HepG2 (cell line): ENCODE results near the gene PHF2. TPM values are rescaled to one million over a fixed set of nuclear protein-coding genes. Genes with fewer than 3 reads are reported as not detected.

Source experiments
- ATAC-seq: fragments of 200-7000 bp; cut with Tn5 transposase; 3 replicates; pipeline ENCODE4 v1.9.1; 2020; ENCODE audit warnings: mild to moderate bottlenecking, moderate library complexity
- Bru-seq: library from RNA; stranded (reverse); fragments of 400-500 nt; gene quantifications from one replicate; lab custom pipeline; 2021; lab: Mats Ljungman, UMichigan
- BruChase-seq, 2 experiments: library from RNA; stranded (reverse); fragments of 400-500 nt; gene quantifications; one replicate each; lab custom pipeline; 2021; lab: Mats Ljungman, UMichigan
- BruUV-seq: library from RNA; stranded (reverse); fragments of 400-500 nt; replicated peaks from 2 replicates; lab custom pipeline; 2021; lab: Mats Ljungman, UMichigan
- CTCF ChIA-PET: fragments of 300-600 bp; formaldehyde crosslinking; extraction: SDS; loops from one replicate; lab custom pipeline; 2021; ENCODE audit warnings: low total read pairs, inconsistent platforms, low intra/inter-chr PET ratio; lab: Yijun Ruan, JAX
- POLR2A ChIA-PET: fragments of 350-600 bp; sonication (Branson Sonifier 250); formaldehyde crosslinking; loops from one replicate; lab custom pipeline; 2020; ENCODE audit warnings: antibody characterized with exemption, inconsistent platforms; lab: Yijun Ruan, JAX
- DNase-seq: peaks from one replicate; pipeline ENCODE4 v3.0.0-alpha.2; 2015; ENCODE audit warnings: low spot score
- FAIRE-seq: peaks from 3 replicates; lab custom pipeline; 2011; peaks lifted over from hg19 to GRCh38; lab: Jason Lieb, UNC
- H2AFZ ChIP-seq: one replicate; pipeline ENCODE4 v1.6.1; 2011; ENCODE audit warnings: low read length, inconsistent platforms
- H3K27ac ChIP-seq: fragments of 300-600 bp; 3 replicates; pipeline ENCODE4 v1.8.0; 2011; ENCODE audit warnings: mixed run types, mild to moderate bottlenecking, mixed read lengths, low read length, inconsistent platforms; ENCODE audit not compliant: insufficient read depth; ENCODE audit errors: extremely low read length
- H3K27me3 ChIP-seq, 2 experiments: fragments of 200-600 bp in 1 of 2; 2 replicates in 1 of 2; 3 replicates in 1 of 2; pipeline versions ENCODE4 v1.6.0 to v1.8.0; 2011; ENCODE audit warnings: low read length in 2 of 2, mild to moderate bottlenecking in 2 of 2, moderate library complexity in 2 of 2, inconsistent platforms in 1 of 2; ENCODE audit not compliant: insufficient read depth in 2 of 2, control insufficient read depth in 1 of 2
- H3K36me3 ChIP-seq, 2 experiments: fragments of 200-600 bp in 1 of 2; replicated peaks in 1 of 2; 2 replicates in 1 of 2; 3 replicates in 1 of 2; pipeline versions ENCODE4 v1.5.1 to v1.8.0; 2011; ENCODE audit warnings: low read length in 2 of 2, inconsistent platforms in 1 of 2; ENCODE audit not compliant: insufficient read depth in 2 of 2, control insufficient read depth in 1 of 2
- H3K4me1 ChIP-seq: 2 replicates; pipeline ENCODE4 v1.5.1; 2012; ENCODE audit warnings: low read length, inconsistent platforms; ENCODE audit not compliant: insufficient read depth
- H3K4me2 ChIP-seq: 2 replicates; pipeline ENCODE4 v1.6.0; 2011; ENCODE audit warnings: low read depth, low read length, inconsistent platforms
- H3K4me3 ChIP-seq, 3 experiments: fragments of 200-600 bp in 1 of 3; sonication (generic), shearing (Covaris generic) in 1 of 3; replicated peaks in 1 of 3; 2 replicates each; pipeline ENCODE4 v1.5.1; 2011 to 2016; ENCODE audit warnings: low read length in 3 of 3, inconsistent platforms in 2 of 3, low read depth in 2 of 3, mild to moderate bottlenecking in 2 of 3, control low read depth in 1 of 3, mixed read lengths in 1 of 3; ENCODE audit not compliant: insufficient read depth in 1 of 3
- H3K79me2 ChIP-seq: one replicate; pipeline ENCODE4 v1.6.1; 2011; ENCODE audit warnings: low read length, inconsistent platforms; ENCODE audit not compliant: insufficient read depth
- H3K9ac ChIP-seq: 2 replicates; pipeline ENCODE4 v1.6.0; 2011; ENCODE audit warnings: mild to moderate bottlenecking, low read depth, low read length, inconsistent platforms; ENCODE audit not compliant: insufficient read depth
- H3K9me3 ChIP-seq: 2 replicates; pipeline ENCODE4 v1.5.1; 2012; ENCODE audit warnings: mild to moderate bottlenecking, low read length
- H4K20me1 ChIP-seq: 2 replicates; pipeline ENCODE4 v1.6.0; 2011; ENCODE audit warnings: inconsistent platforms, mild to moderate bottlenecking, low read length, moderate library complexity; ENCODE audit not compliant: insufficient read depth
- ESRRA ChIP-seq: sonication (generic); formaldehyde crosslinking; IDR thresholded peaks from 2 replicates; pipeline ENCODE4 v1.5.1; 2020; ENCODE audit warnings: mild to moderate bottlenecking, low read depth, missing genetic modification reagents
- KLF16 ChIP-seq, 2 experiments: sonication (generic) in 1 of 2; formaldehyde crosslinking in 1 of 2; IDR thresholded peaks; 2 replicates each; pipeline versions ENCODE4 v1.6.1 to v1.8.0; 2016 to 2023; ENCODE audit warnings: missing genetic modification reagents in 2 of 2, missing compliant biosample characterization in 1 of 2
- NCOA5 ChIP-seq: sonication (generic); formaldehyde crosslinking; IDR thresholded peaks from 2 replicates; pipeline ENCODE4 v1.4.0; 2020; ENCODE audit warnings: missing genetic modification reagents
- NR3C1 ChIP-seq: sonication (generic); formaldehyde crosslinking; IDR thresholded peaks from 2 replicates; pipeline ENCODE4 v1.4.0; 2020; ENCODE audit warnings: missing genetic modification reagents
- PHF8 ChIP-seq: sonication (generic); formaldehyde crosslinking; IDR thresholded peaks from 2 replicates; pipeline ENCODE4 v1.5.0; 2020; ENCODE audit warnings: missing genetic modification reagents
- POLR2G ChIP-seq: fragments of 200-400 bp; formaldehyde crosslinking; IDR thresholded peaks from 2 replicates; pipeline ENCODE4 v1.6.1; 2018; ENCODE audit warnings: mild to moderate bottlenecking, low read depth, low read length, moderate library complexity
- RBFOX2 ChIP-seq: fragments of 200-400 bp; formaldehyde crosslinking; IDR thresholded peaks from 2 replicates; pipeline ENCODE4 v1.6.1; 2017; ENCODE audit warnings: low read depth, mild to moderate bottlenecking, low read length
- TAF1 ChIP-seq: sonication (generic); formaldehyde crosslinking; IDR thresholded peaks from 2 replicates; pipeline ENCODE4 v1.4.0; 2020; ENCODE audit warnings: missing genetic modification reagents
- YY1 ChIP-seq: IDR thresholded peaks from 2 replicates; pipeline ENCODE4 v1.6.1; 2011; ENCODE audit warnings: low read length, low read depth, moderate library complexity, mild to moderate bottlenecking; ENCODE audit not compliant: insufficient read depth, insufficient replicate concordance
- ZFX ChIP-seq: sonication (generic); formaldehyde crosslinking; IDR thresholded peaks from 2 replicates; pipeline ENCODE4 v1.4.0; 2020; ENCODE audit warnings: mild to moderate bottlenecking, low read depth, missing genetic modification reagents, moderate library complexity
- ZFY ChIP-seq: sonication (generic); formaldehyde crosslinking; IDR thresholded peaks from 2 replicates; pipeline ENCODE4 v1.4.0; 2020; ENCODE audit warnings: missing genetic modification reagents
- ZNF367 ChIP-seq: sonication (generic); formaldehyde crosslinking; IDR thresholded peaks from 2 replicates; pipeline ENCODE4 v1.4.0; 2020; ENCODE audit warnings: missing genetic modification reagents, borderline replicate concordance
- ZSCAN31 ChIP-seq: sonication (generic); formaldehyde crosslinking; IDR thresholded peaks from 2 replicates; pipeline ENCODE4 v1.5.0; 2020; ENCODE audit warnings: low read depth, mild to moderate bottlenecking, missing genetic modification reagents
- WGBS: methylation state at CpG from one replicate; pipeline ENCODE4 v1.1.6; 2017; ENCODE audit warnings: low lambda C conversion rate; 5-methylcytosine and 5-hydroxymethylcytosine counted together
- in situ Hi-C: cut with HindIII; loops from 2 replicates; pipeline ENCODE4 v1.10.0; 2017; ENCODE audit warnings: low pct_unique_long_range_greater_than_20kb; ENCODE audit not compliant: extremely low pct_ligation_motif_present
- intact Hi-C: fragments of 100-400 bp; cut with micrococcal nuclease; formaldehyde crosslinking; loops from one replicate; pipeline ENCODE4 v1.10.0; 2022; ENCODE audit not compliant: unreplicated experiment
- long read RNA-seq, 2 experiments: library from RNA in 1 of 2; library from polyadenylated mRNA in 1 of 2; stranded (forward) in 1 of 2; unstranded in 1 of 2; transcript quantifications; one replicate each; pipeline ENCODE4 v2.0.0, GENCODE V29; 2019 to 2022
- polyA minus RNA-seq, 3 experiments: library from RNA; depleted of rRNA, polyadenylated mRNA; stranded (reverse); fragments of >200 nt; gene quantifications; 2 replicates each; pipeline ENCODE4 v1.2.3, GENCODE V29; 2011; ENCODE audit warnings: low replicate concordance in 1 of 3
- polyA plus RNA-seq, 8 experiments: library from polyadenylated mRNA; depleted of rRNA in 3 of 8; stranded (reverse) in 7 of 8; unstranded in 1 of 8; fragments of >200 nt; fragmentation: Illumina TruSeq in 4 of 8; extraction: Trizol in 4 of 8; gene quantifications; 2 replicates each; pipeline versions ENCODE4 v1.2.1 to v1.2.3, GENCODE V29; 2011 to 2016; ENCODE audit warnings: low read depth in 4 of 8, missing spikeins in 1 of 8, mixed read lengths in 1 of 8; ENCODE audit not compliant: insufficient read depth in 1 of 8
- total RNA-seq, 5 experiments: library from RNA; depleted of rRNA; stranded (reverse); fragments of >200 nt; fragmentation: Illumina TruSeq; extraction: Trizol; gene quantifications; 2 replicates each; pipeline ENCODE4 v1.2.3, GENCODE V29; 2016; ENCODE audit warnings: low read depth in 1 of 5
- TF ChIP-seq, protein P1 (sequence below), 2 experiments: IDR thresholded peaks; 2 replicates each; pipeline ENCODE4 v1.6.1; 2011 to 2012; ENCODE audit warnings: low read length in 2 of 2, borderline replicate concordance in 1 of 2, low read depth in 1 of 2, mild to moderate bottlenecking in 1 of 2, moderate library complexity in 1 of 2

The PHF2 gene
- total RNA-seq (2016; rRNA removed; fragmentation: Illumina TruSeq; extraction: Trizol) (9.1 and 9.3 TPM in 2 replicates), polyA plus RNA-seq (2011; rRNA removed) (6.6 and 7.0 TPM in 2 replicates), polyA minus RNA-seq (2011; rRNA and poly(A)+ RNA removed; ENCODE audit: low replicate concordance) (4.6 and 6.3 TPM in 2 replicates), Bru-seq, nascent RNA (percentile 55 among the genes with signal in this experiment), BruChase-seq, experiment 1, labeled RNA remaining after a 6-hour chase (percentile 67 among the genes with signal in this experiment), BruChase-seq, experiment 2, labeled RNA remaining after a 2-hour chase (percentile 63 among the genes with signal in this experiment)
- total RNA-seq (2016; cell fraction: cytosol; rRNA removed; fragmentation: Illumina TruSeq; extraction: Trizol; ENCODE audit: low read depth) = 0.81 and 1.1 TPM in 2 replicates
- 7.2 and 9.5 TPM in 2 replicates for total RNA-seq (2016; cell fraction: insoluble cytoplasmic fraction; rRNA removed; fragmentation: Illumina TruSeq; extraction: Trizol)
- total RNA-seq (2016; cell fraction: membrane; rRNA removed; fragmentation: Illumina TruSeq; extraction: Trizol) = 4.9 and 5.3 TPM in 2 replicates
- total RNA-seq (2016; cell fraction: nucleus; rRNA removed; fragmentation: Illumina TruSeq; extraction: Trizol) = 8.3 and 9.2 TPM in 2 replicates
- 4.2 and 4.7 TPM in 2 replicates for polyA plus RNA-seq (2011; cell fraction: cytosol; rRNA removed)
- polyA plus RNA-seq (2011; cell fraction: nucleus; rRNA removed) = 10.7 and 12.3 TPM in 2 replicates
- polyA plus RNA-seq (2012) = 6.9 and 7.1 TPM in 2 replicates
- polyA plus RNA-seq (2016; cell fraction: cytosol; fragmentation: Illumina TruSeq; extraction: Trizol; ENCODE audit: low read depth) = 0.63 TPM in 2 replicates
- polyA plus RNA-seq (2016; cell fraction: insoluble cytoplasmic fraction; fragmentation: Illumina TruSeq; extraction: Trizol; ENCODE audit: low read depth) = 9.5 and 12.0 TPM in 2 replicates
- polyA plus RNA-seq (2016; cell fraction: membrane; fragmentation: Illumina TruSeq; extraction: Trizol; ENCODE audit: low read depth) = 3.9 and 4.0 TPM in 2 replicates
- 23.0 and 24.9 TPM in 2 replicates for polyA plus RNA-seq (2016; cell fraction: nucleus; fragmentation: Illumina TruSeq; extraction: Trizol; ENCODE audit: insufficient read depth, low read depth)
- 4.8 and 5.0 TPM in 2 replicates for polyA minus RNA-seq (2011; cell fraction: cytosol; rRNA and poly(A)+ RNA removed)
- 4.2 and 5.1 TPM in 2 replicates for polyA minus RNA-seq (2011; cell fraction: nucleus; rRNA and poly(A)+ RNA removed)
- long read RNA-seq, experiment 1, partial matches to known transcripts = 6 of 8 reads
- long read RNA-seq, experiment 1, other reads (novel, unspliced or antisense) = 2 of 8 reads
- long read RNA-seq, experiment 2, partial matches to known transcripts = 0 of 14 reads
- long read RNA-seq, experiment 2, other reads (novel, unspliced or antisense) = 14 of 14 reads

DNA sequence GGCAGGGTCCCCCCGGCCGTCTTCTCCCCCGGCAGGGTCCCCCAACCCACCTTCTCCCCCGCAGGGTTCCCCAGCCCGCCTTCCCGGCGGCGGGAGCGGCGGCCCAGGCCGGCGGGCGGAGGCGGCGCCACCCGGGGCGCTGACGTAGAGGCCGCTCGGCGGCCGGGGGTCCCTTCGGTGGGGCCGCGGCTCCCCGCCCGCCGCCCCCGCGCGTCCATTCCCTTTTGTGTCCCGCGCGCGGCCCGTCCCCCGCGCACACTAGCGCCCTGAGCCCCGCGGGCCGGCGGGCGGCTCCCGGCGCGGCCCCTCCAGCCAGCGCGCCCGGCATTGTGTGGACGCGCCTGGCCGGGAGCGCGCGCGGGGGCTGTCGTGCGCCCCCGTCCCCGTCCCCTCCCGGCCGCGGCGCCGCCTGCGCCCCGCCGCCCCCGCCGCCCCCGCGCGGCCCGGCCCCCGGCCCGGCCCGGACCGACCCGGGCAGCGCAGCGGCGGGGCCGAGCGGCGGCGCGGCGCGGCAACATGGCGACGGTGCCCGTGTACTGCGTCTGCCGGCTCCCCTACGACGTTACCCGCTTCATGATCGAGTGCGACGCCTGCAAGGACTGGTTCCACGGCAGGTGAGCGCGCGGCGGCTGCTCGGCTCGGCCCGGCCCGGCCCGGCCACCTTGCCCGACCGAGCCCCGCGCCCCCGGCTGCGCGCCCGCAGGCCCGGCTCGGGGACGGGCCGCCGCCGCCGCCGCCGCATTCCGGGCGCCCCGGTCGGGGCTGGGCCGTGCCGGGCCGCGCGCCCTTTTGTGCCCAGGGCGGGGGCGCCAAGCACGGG is at the start of gene PHF2:
PHF2 (plus strand) TSS at position 327 of the 820 bp plus-strand sequence; CDS start at position 517, 190 bp downstream.
- ChIA-PET CTCF (interaction anchor here (0.8 kb wide), 1 partner anchor 10 kb away, joined by 3 read pairs; no protein-coding TSS in a partner anchor), POLR2A (interaction anchor here (1.5 to 2.3 kb wide), 2 partner anchors 10 kb away, joined by 8 to 11 read pairs; no protein-coding TSS in a partner anchor)
- in situ Hi-C loops (no loop called here), intact Hi-C loops (no loop called here)
- peak within 1 kb of the TSS; percentile 89 for H3K9ac ChIP-seq
- peak within 1 kb of the TSS; percentile 58 for H3K27ac ChIP-seq
- H3K79me2 ChIP-seq = peaks cover 23% of the 10 kb centered on the region
- FAIRE-seq = no peak
- H3K4me3 ChIP-seq = peak within 1 kb of the TSS; percentile 82 to 94 (median 83)
- no peak for ATAC-seq
- H2AFZ ChIP-seq = peak within 1 kb of the TSS; percentile 54
- no peaks in the 10 kb centered on the region; a peak in 1 of 5 replicates for H3K27me3 ChIP-seq
- 0% methylated on average over 3 of the region's 140 CpGs for WGBS
- BruUV-seq = no TSS peak
- no peaks in the 10 kb centered on the region for H3K36me3 ChIP-seq
- H4K20me1 ChIP-seq = peaks cover 19% of the 10 kb centered on the region
- peaks cover 48% of the 10 kb centered on the region for H3K4me1 ChIP-seq
- TF ChIP-seq ZSCAN31 (CRISPR knock-in tag) = no peak
- TF ChIP-seq ZNF367 = no peak
- TF ChIP-seq PHF8 (CRISPR knock-in tag) = 0 out of 2 replicates have a peak, but pooled peaks have one; percentile 41
- peak; percentile 27 for TF ChIP-seq ZFY
- 0 out of 2 replicates have a peak, but pooled peaks have one; percentile 38 for TF ChIP-seq ESRRA (CRISPR knock-in tag)
- 0 out of 2 replicates have a peak, but pooled peaks have one; percentile 12 for TF ChIP-seq ZFX (CRISPR knock-in tag)
- peak; percentile 69 for TF ChIP-seq YY1
- TF ChIP-seq POLR2G = peak; percentile 45; the same call in 1 of the 2 replicates
- TF ChIP-seq KLF16 (CRISPR knock-in tag; IDR thresholded peaks at IDR 0.05) = no peak
- TF ChIP-seq TAF1 (CRISPR knock-in tag) = 0 out of 2 replicates have a peak, but pooled peaks have one; percentile 27
- TF ChIP-seq, protein P1, sequence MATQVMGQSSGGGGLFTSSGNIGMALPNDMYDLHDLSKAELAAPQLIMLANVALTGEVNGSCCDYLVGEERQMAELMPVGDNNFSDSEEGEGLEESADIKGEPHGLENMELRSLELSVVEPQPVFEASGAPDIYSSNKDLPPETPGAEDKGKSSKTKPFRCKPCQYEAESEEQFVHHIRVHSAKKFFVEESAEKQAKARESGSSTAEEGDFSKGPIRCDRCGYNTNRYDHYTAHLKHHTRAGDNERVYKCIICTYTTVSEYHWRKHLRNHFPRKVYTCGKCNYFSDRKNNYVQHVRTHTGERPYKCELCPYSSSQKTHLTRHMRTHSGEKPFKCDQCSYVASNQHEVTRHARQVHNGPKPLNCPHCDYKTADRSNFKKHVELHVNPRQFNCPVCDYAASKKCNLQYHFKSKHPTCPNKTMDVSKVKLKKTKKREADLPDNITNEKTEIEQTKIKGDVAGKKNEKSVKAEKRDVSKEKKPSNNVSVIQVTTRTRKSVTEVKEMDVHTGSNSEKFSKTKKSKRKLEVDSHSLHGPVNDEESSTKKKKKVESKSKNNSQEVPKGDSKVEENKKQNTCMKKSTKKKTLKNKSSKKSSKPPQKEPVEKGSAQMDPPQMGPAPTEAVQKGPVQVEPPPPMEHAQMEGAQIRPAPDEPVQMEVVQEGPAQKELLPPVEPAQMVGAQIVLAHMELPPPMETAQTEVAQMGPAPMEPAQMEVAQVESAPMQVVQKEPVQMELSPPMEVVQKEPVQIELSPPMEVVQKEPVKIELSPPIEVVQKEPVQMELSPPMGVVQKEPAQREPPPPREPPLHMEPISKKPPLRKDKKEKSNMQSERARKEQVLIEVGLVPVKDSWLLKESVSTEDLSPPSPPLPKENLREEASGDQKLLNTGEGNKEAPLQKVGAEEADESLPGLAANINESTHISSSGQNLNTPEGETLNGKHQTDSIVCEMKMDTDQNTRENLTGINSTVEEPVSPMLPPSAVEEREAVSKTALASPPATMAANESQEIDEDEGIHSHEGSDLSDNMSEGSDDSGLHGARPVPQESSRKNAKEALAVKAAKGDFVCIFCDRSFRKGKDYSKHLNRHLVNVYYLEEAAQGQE (IDR thresholded peaks at IDR 0.05; ENCODE audit: borderline replicate concordance in 1 of 2, low read depth in 1 of 2, low read length in 2 of 2) = no peak
- peak; percentile 20; the same call in 1 of the 2 replicates for TF ChIP-seq RBFOX2
- no peak for TF ChIP-seq NR3C1 (CRISPR knock-in tag)
- no peak for TF ChIP-seq NCOA5
- peak within 1 kb of the TSS; percentile 92 for H3K4me2 ChIP-seq
- peaks cover under 1% of the 10 kb centered on the region; the same call in 1 of the 2 replicates for H3K9me3 ChIP-seq
- no peak for DNase-seq
